Measurements from ENCODE around the gene C1orf174.

GRCh38 chr1:3885611-3886010 lies 14.5 kb downstream of the C1orf174 start:
- TF ChIP-seq SPI1 (IDR thresholded peaks at IDR 0.05; ENCODE audit: borderline replicate concordance, low read depth) (no peak), CTCF (IDR thresholded peaks at IDR 0.05; ENCODE audit: insufficient read depth, low read length) (no peak)
